Nephron progenitor cell (in vitro differentiated cells): ENCODE results near the gene SDR42E1.
A peak's percentile ranks its signal among the peaks of the same experiment; 100 is the strongest.

ENCODE experiments used
- DNase-seq: peaks from one replicate; pipeline ENCODE4 v3.0.0; 2021
- H3K27ac Mint-ChIP-seq: 2 replicates; pipeline ENCODE4 v1.8.0; 2021; ENCODE audit warnings: mild to moderate bottlenecking, moderate library complexity, mixed read lengths
- H3K27me3 Mint-ChIP-seq: 2 replicates; pipeline ENCODE4 v1.8.0; 2021; ENCODE audit warnings: mild to moderate bottlenecking, low read depth, mixed read lengths; ENCODE audit not compliant: poor library complexity
- H3K36me3 Mint-ChIP-seq: 2 replicates; pipeline ENCODE4 v1.8.0; 2021; ENCODE audit warnings: low read depth, mixed read lengths
- H3K4me1 Mint-ChIP-seq: 2 replicates; pipeline ENCODE4 v1.8.0; 2021; ENCODE audit warnings: mixed read lengths
- H3K4me3 Mint-ChIP-seq: 2 replicates; pipeline ENCODE4 v1.8.0; 2021; ENCODE audit warnings: mild to moderate bottlenecking, moderate library complexity, mixed read lengths
- H3K9me3 Mint-ChIP-seq: 2 replicates; pipeline ENCODE4 v1.8.0; 2021; ENCODE audit warnings: mild to moderate bottlenecking, moderate library complexity, mixed read lengths
- CTCF ChIP-seq: fragments of 200-600 bp; sonication (generic); IDR thresholded peaks from 2 replicates; pipeline ENCODE4 v1.5.0; 2021; ENCODE audit warnings: antibody characterized with exemption

The SDR42E1 gene

GRCh38 chr16:82011199-82011641 lies at the start of gene SDR42E1:
Gene SDR42E1, minus strand, starts transcription at chr16:82011470. Its CDS starts 10,612 bp downstream, at chr16:82000858.
- Mint-ChIP-seq H3K4me3 (no peak within 1 kb of the TSS), H3K36me3 (peaks cover 11% of the 10 kb centered on the region), H3K9me3 (peaks cover 53% of the 10 kb centered on the region), H3K27me3 (peaks cover 11% of the 10 kb centered on the region), H3K27ac (no peak within 1 kb of the TSS), H3K4me1 (no peaks in the 10 kb centered on the region)
- TF ChIP-seq CTCF: no peak
- DNase-seq: no peak

GRCh38 chr16:82059983-82060421 lies 48.7 kb upstream of the SDR42E1 start:
- peaks cover 16% of the 10 kb centered on the region for H3K27me3 Mint-ChIP-seq

GRCh38 chr16:82059161-82059982 lies 48.1 kb upstream of the SDR42E1 start:
- H3K4me3 Mint-ChIP-seq: no peak overlapping the region
- peak overlapping the region; percentile 5 for H3K27ac Mint-ChIP-seq
- peaks cover 5% of the 10 kb centered on the region for H3K9me3 Mint-ChIP-seq
- peaks cover 13% of the 10 kb centered on the region for H3K27me3 Mint-ChIP-seq
- no peak for TF ChIP-seq CTCF
- no peaks in the 10 kb centered on the region for H3K36me3 Mint-ChIP-seq
- no peak for DNase-seq
- peaks cover 37% of the 10 kb centered on the region for H3K4me1 Mint-ChIP-seq

More at GRCh38 chr16:82059983-82060421, 48.7 kb upstream of the SDR42E1 start:
- peaks cover 7% of the 10 kb centered on the region for H3K9me3 Mint-ChIP-seq
- peaks cover 37% of the 10 kb centered on the region for H3K4me1 Mint-ChIP-seq
- H3K36me3 Mint-ChIP-seq: no peaks in the 10 kb centered on the region
- no peak overlapping the region for H3K4me3 Mint-ChIP-seq
- no peak for TF ChIP-seq CTCF
- peak overlapping the region; percentile 65 for H3K27ac Mint-ChIP-seq
- DNase-seq: peak; percentile 26

- no peaks in the 10 kb centered on the region for H3K9me3 Mint-ChIP-seq
- no peak overlapping the region for H3K4me3 Mint-ChIP-seq
- H3K36me3 Mint-ChIP-seq: no peaks in the 10 kb centered on the region
- H3K27ac Mint-ChIP-seq: no peak overlapping the region
- H3K27me3 Mint-ChIP-seq: peaks cover 19% of the 10 kb centered on the region
- H3K4me1 Mint-ChIP-seq: peaks cover 24% of the 10 kb centered on the region
- TF ChIP-seq CTCF: no peak
- DNase-seq: no peak
Measured at GRCh38 chr16:82056550-82056896, 45.3 kb upstream of the SDR42E1 start.

- Mint-ChIP-seq H3K27me3 (peaks cover 23% of the 10 kb centered on the region), H3K4me3 (no peak overlapping the region), H3K27ac (peak overlapping the region; percentile 6), H3K36me3 (no peaks in the 10 kb centered on the region), H3K9me3 (no peaks in the 10 kb centered on the region), H3K4me1 (peaks cover 24% of the 10 kb centered on the region)
- TF ChIP-seq CTCF: no peak
- no peak for DNase-seq
Measured at GRCh38 chr16:82055728-82056549, 44.7 kb upstream of the SDR42E1 start.
